H9 (cell line): Measurements from ENCODE around the gene FREM1. TPM values are rescaled to one million over a fixed set of nuclear protein-coding genes. Genes with fewer than 3 reads are reported as not detected.

Experiments
- DNase-seq: peaks from one replicate; pipeline ENCODE4 v3.0.0-alpha.2; 2017
- H2AFZ ChIP-seq: one replicate; pipeline ENCODE4 v1.6.1; 2013; ENCODE audit warnings: mild to moderate bottlenecking, low read length, control low read depth, moderate library complexity
- H2AK5ac ChIP-seq: 2 replicates; pipeline ENCODE4 v1.6.1; 2013; ENCODE audit warnings: low read length, control low read depth, mixed read lengths; ENCODE audit not compliant: insufficient read length
- H2BK120ac ChIP-seq: one replicate; pipeline ENCODE4 v1.6.1; 2013; ENCODE audit warnings: low read depth, mild to moderate bottlenecking, low read length, control low read depth, inconsistent platforms; ENCODE audit not compliant: poor library complexity, severe bottlenecking
- H2BK12ac ChIP-seq: 2 replicates; pipeline ENCODE4 v1.6.1; 2013; ENCODE audit warnings: low read length, control low read depth, mixed read lengths, low read depth; ENCODE audit not compliant: insufficient read length
- H2BK15ac ChIP-seq: 2 replicates; pipeline ENCODE4 v1.6.1; 2013; ENCODE audit warnings: low read depth, low read length, control low read depth
- H2BK20ac ChIP-seq: one replicate; pipeline ENCODE4 v1.6.1; 2013; ENCODE audit warnings: low read depth, mild to moderate bottlenecking, low read length, control low read depth, inconsistent platforms; ENCODE audit not compliant: poor library complexity, severe bottlenecking
- H2BK5ac ChIP-seq: 2 replicates; pipeline ENCODE4 v1.6.1; 2013; ENCODE audit warnings: low read length, control low read depth, mixed read lengths; ENCODE audit not compliant: insufficient read length
- H3K14ac ChIP-seq: 2 replicates; pipeline ENCODE4 v1.6.1; 2013; ENCODE audit warnings: low read length, control low read depth; ENCODE audit not compliant: insufficient read depth
- H3K18ac ChIP-seq: 2 replicates; pipeline ENCODE4 v1.6.1; 2013; ENCODE audit warnings: low read depth, mild to moderate bottlenecking, mixed read lengths, low read length, control low read depth; ENCODE audit not compliant: insufficient read length
- H3K23ac ChIP-seq: 2 replicates; pipeline ENCODE4 v1.6.1; 2013; ENCODE audit warnings: low read length, control low read depth, mixed read lengths, low read depth; ENCODE audit not compliant: insufficient read length
- H3K23me2 ChIP-seq: 2 replicates; pipeline ENCODE4 v1.6.1; 2013; ENCODE audit warnings: low read depth, mild to moderate bottlenecking, mixed read lengths, low read length, control low read depth; ENCODE audit not compliant: insufficient read length, poor library complexity, severe bottlenecking
- H3K27ac ChIP-seq: 2 replicates; pipeline ENCODE4 v1.5.1; 2013; ENCODE audit warnings: low read length, control low read depth, mixed read lengths, low read depth; ENCODE audit not compliant: insufficient read length
- H3K27me3 ChIP-seq: 2 replicates; pipeline ENCODE4 v1.6.1; 2013; ENCODE audit warnings: low read length, control low read depth, inconsistent platforms; ENCODE audit not compliant: insufficient read depth
- H3K4ac ChIP-seq: 2 replicates; pipeline ENCODE4 v1.6.1; 2013; ENCODE audit warnings: low read depth, mild to moderate bottlenecking, control low read depth, inconsistent platforms, low read length, moderate library complexity
- H3K4me1 ChIP-seq: 2 replicates; pipeline ENCODE4 v1.6.1; 2013; ENCODE audit warnings: low read length, control low read depth, inconsistent platforms; ENCODE audit not compliant: insufficient read depth
- H3K4me2 ChIP-seq: 2 replicates; pipeline ENCODE4 v1.6.1; 2013; ENCODE audit warnings: low read length, control low read depth, mixed read lengths; ENCODE audit not compliant: insufficient read length, insufficient read depth
- H3K56ac ChIP-seq: 2 replicates; pipeline ENCODE4 v1.6.1; 2013; ENCODE audit warnings: low read depth, mild to moderate bottlenecking, mixed read lengths, low read length, control low read depth; ENCODE audit not compliant: insufficient read length
- H3K79me1 ChIP-seq: 2 replicates; pipeline ENCODE4 v1.6.1; 2013; ENCODE audit warnings: low read depth, mild to moderate bottlenecking, moderate library complexity, low read length, control low read depth, inconsistent platforms; ENCODE audit not compliant: insufficient read depth, poor library complexity, severe bottlenecking
- H3K79me2 ChIP-seq: 2 replicates; pipeline ENCODE4 v1.6.1; 2013; ENCODE audit warnings: low read length, control low read depth, inconsistent platforms; ENCODE audit not compliant: insufficient read depth
- H3K9ac ChIP-seq: 2 replicates; pipeline ENCODE4 v1.6.1; 2013; ENCODE audit warnings: low read length, control low read depth, mixed read lengths; ENCODE audit not compliant: insufficient read length; ENCODE audit errors: extremely low read depth
- H3K9me3 ChIP-seq: one replicate; pipeline ENCODE4 v1.6.1; 2013; ENCODE audit warnings: low read depth, low read length, inconsistent platforms; ENCODE audit not compliant: control insufficient read depth
- H3T11ph ChIP-seq: one replicate; pipeline ENCODE4 v1.6.1; 2013; ENCODE audit warnings: mild to moderate bottlenecking, low read length, control low read depth, inconsistent platforms
- H4K20me1 ChIP-seq: one replicate; pipeline ENCODE4 v1.6.1; 2013; ENCODE audit not compliant: control insufficient read depth, insufficient read length, insufficient read depth
- H4K5ac ChIP-seq: 2 replicates; pipeline ENCODE4 v1.6.1; 2013; ENCODE audit warnings: low read depth, mild to moderate bottlenecking, mixed read lengths, low read length, control low read depth; ENCODE audit not compliant: insufficient read length
- H4K8ac ChIP-seq: replicated peaks from 2 replicates; pipeline ENCODE4 v1.6.1; 2013; ENCODE audit warnings: low read length, control low read depth, mixed read lengths, low read depth; ENCODE audit not compliant: insufficient read length
- H4K91ac ChIP-seq: 2 replicates; pipeline ENCODE4 v1.6.1; 2013; ENCODE audit warnings: low read depth, mild to moderate bottlenecking, moderate library complexity, mixed read lengths, low read length, control low read depth; ENCODE audit not compliant: insufficient read length
- H3K27ac Mint-ChIP-seq, 3 experiments: 2 replicates in 2 of 3; 3 replicates in 1 of 3; pipeline ENCODE4 v1.8.0; 2020 to 2021; ENCODE audit warnings: mixed read lengths in 3 of 3, mild to moderate bottlenecking in 1 of 3, moderate library complexity in 1 of 3
- H3K27me3 Mint-ChIP-seq: 2 replicates; pipeline ENCODE4 v1.8.0; 2021; ENCODE audit warnings: low read depth, mild to moderate bottlenecking, moderate library complexity, mixed read lengths
- H3K36me3 Mint-ChIP-seq, 3 experiments: 2 replicates in 2 of 3; 3 replicates in 1 of 3; pipeline ENCODE4 v1.8.0; 2020 to 2021; ENCODE audit warnings: low read depth in 3 of 3, mixed read lengths in 3 of 3; ENCODE audit not compliant: insufficient read depth in 1 of 3
- H3K4me1 Mint-ChIP-seq, 2 experiments: 2 replicates each; pipeline ENCODE4 v1.8.0; 2020; ENCODE audit warnings: mixed read lengths in 2 of 2
- H3K4me3 Mint-ChIP-seq, 2 experiments: 2 replicates in 1 of 2; 3 replicates in 1 of 2; pipeline ENCODE4 v1.8.0; 2020 to 2021; ENCODE audit warnings: mild to moderate bottlenecking in 2 of 2, mixed read lengths in 2 of 2, moderate library complexity in 1 of 2
- H3K9me3 Mint-ChIP-seq, 2 experiments: 2 replicates in 1 of 2; 3 replicates in 1 of 2; pipeline ENCODE4 v1.8.0; 2020; ENCODE audit warnings: mild to moderate bottlenecking in 2 of 2, mixed read lengths in 2 of 2, moderate library complexity in 1 of 2
- CTCF ChIP-seq: fragments of 200-600 bp; sonication (generic); conservative IDR thresholded peaks from 3 replicates; pipeline ENCODE4 v1.8.0; 2021; ENCODE audit warnings: antibody characterized with exemption, mild to moderate bottlenecking
- WGBS: extraction: QIAGEN DNeasy Blood & Tissue Kit; methylation state at CpG from one replicate; pipeline ENCODE4 v1.1.7; 2013; ENCODE audit warnings: missing lambda C conversion rate, low lambda C conversion rate, mixed read lengths; ENCODE audit not compliant: insufficient read length; ENCODE audit errors: extremely low coverage; 5-methylcytosine and 5-hydroxymethylcytosine counted together
- total RNA-seq: library from RNA; stranded (reverse); gene quantifications from 2 replicates; pipeline ENCODE4 v1.2.1, GENCODE V29; 2021

The FREM1 gene
- total RNA-seq, 1 experiment from 2014 or later, result 0.44 TPM

- Histone ChIP-seq H3K27me3 (no peaks in the 10 kb centered on the region), H3K79me2 (no peaks in the 10 kb centered on the region), H3T11ph (no peak overlapping the region), H2BK12ac (no peak overlapping the region), H3K79me1 (no peaks in the 10 kb centered on the region), H4K20me1 (no peaks in the 10 kb centered on the region), H2BK120ac (no peak overlapping the region), H3K9me3 (no peaks in the 10 kb centered on the region), H3K4me2 (no peak overlapping the region), H3K4me1 (peaks cover 6% of the 10 kb centered on the region; the same call in 1 of the 2 replicates), H4K91ac (no peak overlapping the region), H3K27ac (no peak overlapping the region), H3K23ac (no peak overlapping the region), H3K9ac (no peak overlapping the region), H2BK15ac (no peak overlapping the region), H3K23me2 (no peaks in the 10 kb centered on the region), H2BK5ac (no peak overlapping the region), H3K14ac (no peak overlapping the region), H3K18ac (no peak overlapping the region), H2BK20ac (no peak overlapping the region), H4K8ac (no peak overlapping the region), H2AK5ac (no peak overlapping the region), H3K56ac (no peak overlapping the region), H3K4ac (no peak overlapping the region), H2AFZ (no peak overlapping the region), H4K5ac (no peak overlapping the region)
- H3K9me3 Mint-ChIP-seq, result no peaks in the 10 kb centered on the region
- H3K27ac Mint-ChIP-seq, result no peak overlapping the region
- no peak for TF ChIP-seq CTCF
- DNase-seq, result no peak
- no peak overlapping the region for H3K4me3 Mint-ChIP-seq
- H3K36me3 Mint-ChIP-seq, result no peaks in the 10 kb centered on the region
- H3K27me3 Mint-ChIP-seq, result no peaks in the 10 kb centered on the region
- no CpG with 5 or more reads among the region's 1 CpG for WGBS
- H3K4me1 Mint-ChIP-seq, result peaks cover 22 to 38% of the 10 kb centered on the region in 2 experiments
Measured at GRCh38 chr9:14902561-14902960, 7.7 kb downstream of the FREM1 start.
